Neural cell (in vitro differentiated cells): ENCODE results near the gene KRTAP4-4. TPM values are rescaled to one million over a fixed set of nuclear protein-coding genes. Genes with fewer than 3 reads are reported as not detected.
"Not testable (repeated sequence)": the region's sequence is repeated elsewhere in the genome, so short reads cannot be mapped to it uniquely, and the experiment has no call there.

ENCODE experiments used
- H2AFZ ChIP-seq: fragments of 200-600, 300-800 bp; sonication (generic), shearing (Covaris generic); 2 replicates; pipeline ENCODE4 v1.6.0; 2014; ENCODE audit warnings: low read depth, mild to moderate bottlenecking, antibody characterized with exemption, low read length, moderate library complexity
- H3F3A ChIP-seq: fragments of 200-600 bp; shearing (Covaris generic); 2 replicates; pipeline ENCODE4 v1.6.1; 2016; ENCODE audit warnings: mild to moderate bottlenecking, moderate library complexity, mixed read lengths, antibody characterized with exemption, low read length; ENCODE audit not compliant: insufficient read depth, poor library complexity, severe bottlenecking
- H3K27ac ChIP-seq: fragments of 200-600, 300-800 bp; sonication (generic), shearing (Covaris generic); 2 replicates; pipeline ENCODE4 v1.5.1; 2014; ENCODE audit warnings: mild to moderate bottlenecking, low read length, moderate library complexity
- H3K27me3 ChIP-seq: fragments of 300-800, 200-600 bp; sonication (generic), shearing (Covaris generic); 2 replicates; pipeline ENCODE4 v1.6.0; 2014; ENCODE audit warnings: mild to moderate bottlenecking, low read depth, low read length, moderate library complexity; ENCODE audit not compliant: insufficient read depth
- H3K36me3 ChIP-seq: fragments of 300-800, 200-600 bp; sonication (generic), shearing (Covaris generic); 2 replicates; pipeline ENCODE4 v1.5.1; 2014; ENCODE audit warnings: mild to moderate bottlenecking, antibody characterized with exemption, low read length, moderate library complexity; ENCODE audit not compliant: insufficient read depth
- H3K4me2 ChIP-seq: fragments of 300-800, 200-600 bp; sonication (generic), shearing (Covaris generic); 2 replicates; pipeline ENCODE4 v1.6.0; 2014; ENCODE audit warnings: mild to moderate bottlenecking, low read length
- H3K4me3 ChIP-seq: fragments of 300-800, 200-600 bp; sonication (generic), shearing (Covaris generic); 2 replicates; pipeline ENCODE4 v1.5.1; 2014; ENCODE audit warnings: mild to moderate bottlenecking, low read length, moderate library complexity
- H3K79me2 ChIP-seq: fragments of 200-600 bp; shearing (Covaris generic); replicated peaks from 2 replicates; pipeline ENCODE4 v1.6.0; 2014; ENCODE audit warnings: mild to moderate bottlenecking, low read length, moderate library complexity; ENCODE audit not compliant: insufficient read depth
- H3K9ac ChIP-seq: fragments of 300-800, 200-600 bp; sonication (generic), shearing (Covaris generic); 2 replicates; pipeline ENCODE4 v1.6.1; 2016; ENCODE audit warnings: mild to moderate bottlenecking, low read length, mixed read lengths
- H3K9me2 ChIP-seq: fragments of 200-600 bp; shearing (Covaris generic); 2 replicates; pipeline ENCODE4 v1.6.1; 2016; ENCODE audit warnings: mild to moderate bottlenecking, low read length, mixed read lengths; ENCODE audit not compliant: insufficient read depth
- H3K9me3 ChIP-seq: fragments of 200-600, 300-800 bp; sonication (generic), shearing (Covaris generic); 2 replicates; pipeline ENCODE4 v1.6.1; 2016; ENCODE audit warnings: mild to moderate bottlenecking, mixed run types, low read length, moderate library complexity, mixed read lengths
- H4K20me1 ChIP-seq: fragments of 200-600 bp; shearing (Covaris generic); 2 replicates; pipeline ENCODE4 v1.6.1; 2016; ENCODE audit warnings: mild to moderate bottlenecking, mixed run types; ENCODE audit not compliant: insufficient read depth
- CTCF ChIP-seq: fragments of 450-650 bp; IDR thresholded peaks from 2 replicates; pipeline ENCODE4 v1.5.1; 2014; ENCODE audit warnings: antibody characterized with exemption, mild to moderate bottlenecking, moderate library complexity; ENCODE audit not compliant: poor library complexity, severe bottlenecking
- EP300 ChIP-seq: fragments of 450-650 bp; conservative IDR thresholded peaks from 2 replicates; pipeline ENCODE4 v1.6.1; 2014; ENCODE audit warnings: antibody characterized with exemption, mild to moderate bottlenecking, moderate library complexity; ENCODE audit not compliant: poor library complexity, severe bottlenecking
- EZH2 ChIP-seq: fragments of 200-600, 300-800 bp; shearing (Covaris generic), sonication (generic); IDR thresholded peaks from 2 replicates; pipeline ENCODE4 v1.6.1; 2014; ENCODE audit warnings: antibody characterized with exemption, low read length, borderline replicate concordance, mild to moderate bottlenecking; ENCODE audit not compliant: insufficient read depth, poor library complexity, severe bottlenecking
- MXI1 ChIP-seq: fragments of 450-650 bp; conservative IDR thresholded peaks from 2 replicates; pipeline ENCODE4 v1.6.1; 2014; ENCODE audit warnings: antibody characterized with exemption, mild to moderate bottlenecking; ENCODE audit not compliant: poor library complexity, severe bottlenecking
- POLR2AphosphoS5 ChIP-seq: IDR thresholded peaks from 2 replicates; pipeline ENCODE4 v1.6.1; 2012
- RAD21 ChIP-seq: fragments of 450-650 bp; conservative IDR thresholded peaks from 2 replicates; pipeline ENCODE4 v1.6.1; 2014; ENCODE audit warnings: antibody characterized with exemption, mild to moderate bottlenecking, moderate library complexity
- REST ChIP-seq: IDR thresholded peaks from 2 replicates; pipeline ENCODE4 v1.6.1; 2012; ENCODE audit warnings: borderline replicate concordance
- SMC3 ChIP-seq: fragments of 450-650 bp; conservative IDR thresholded peaks from 2 replicates; pipeline ENCODE4 v1.6.1; 2014; ENCODE audit warnings: antibody characterized with exemption, mild to moderate bottlenecking, moderate library complexity; ENCODE audit not compliant: poor library complexity
- TAF1 ChIP-seq: IDR thresholded peaks from 2 replicates; pipeline ENCODE4 v1.6.1; 2012; ENCODE audit warnings: low read depth
- polyA plus RNA-seq: library from polyadenylated mRNA; depleted of rRNA; stranded (reverse); fragments of >200 nt; gene quantifications from 2 replicates; pipeline ENCODE4 v1.2.3, GENCODE V29; 2014

KRTAP4-4 gene
- polyA plus RNA-seq, 1 donor from 2014 or later = not detected

- no peaks in the 10 kb centered on the region for H3K9me3 ChIP-seq
- H3K4me2 ChIP-seq = no peak overlapping the region
- H3K27ac ChIP-seq = no peak overlapping the region
- H2AFZ ChIP-seq = no peak overlapping the region
- TF ChIP-seq CTCF (no peak), POLR2AphosphoS5 (no peak), EP300 (no peak), REST (no peak), SMC3 (no peak), MXI1 (no peak), RAD21 (no peak), EZH2 (no peak), TAF1 (no peak)
- H4K20me1 ChIP-seq = no peaks in the 10 kb centered on the region
- no peaks in the 10 kb centered on the region for H3K36me3 ChIP-seq
- H3K79me2 ChIP-seq = no peaks in the 10 kb centered on the region
- no peak overlapping the region for H3K4me3 ChIP-seq
- H3K9me2 ChIP-seq = no peaks in the 10 kb centered on the region
- H3K9ac ChIP-seq = no peak overlapping the region
- no peaks in the 10 kb centered on the region for H3F3A ChIP-seq
- no peaks in the 10 kb centered on the region for H3K27me3 ChIP-seq
Observed at GRCh38 chr17:41118721-41119120, 41.8 kb downstream of the KRTAP4-4 start.

GRCh38 chr17:41117846-41118386 is 42.6 kb downstream of the KRTAP4-4 start, which contains the start of gene KRTAP4-11:
Gene KRTAP4-11, minus strand, starts transcription at chr17:41118373. Its CDS starts 58 bp downstream, at chr17:41118315.
- not testable (repeated sequence) for H2AFZ ChIP-seq, H3K9me3 ChIP-seq, H3K27me3 ChIP-seq, H3F3A ChIP-seq, H3K9ac ChIP-seq, H4K20me1 ChIP-seq, H3K4me3 ChIP-seq, H3K79me2 ChIP-seq, H3K9me2 ChIP-seq, H3K36me3 ChIP-seq, H3K27ac ChIP-seq, H3K4me2 ChIP-seq

- Histone ChIP-seq H3K36me3 (no peaks in the 10 kb centered on the region), H3K27me3 (no peaks in the 10 kb centered on the region), H3K27ac (no peak overlapping the region), H3F3A (no peaks in the 10 kb centered on the region), H4K20me1 (no peaks in the 10 kb centered on the region), H3K79me2 (no peaks in the 10 kb centered on the region), H3K9me2 (no peaks in the 10 kb centered on the region), H3K4me3 (no peak overlapping the region), H3K9ac (no peak overlapping the region), H2AFZ (no peak overlapping the region), H3K9me3 (no peaks in the 10 kb centered on the region), H3K4me2 (no peak overlapping the region)
- TF ChIP-seq RAD21 (no peak), POLR2AphosphoS5 (no peak), CTCF (no peak), TAF1 (no peak), EP300 (no peak), EZH2 (no peak), REST (no peak), SMC3 (no peak), MXI1 (no peak)
Observed at GRCh38 chr17:41116297-41116696, 44.3 kb downstream of the KRTAP4-4 start.
